Activated naive CD8-positive, alpha-beta T cell treated with anti-CD3 and anti-CD28 coated beads, Interleukin-2, amount 10 ng/mL, durations not matched to agents 7 days and 5 days (primary cell): ENCODE measurements around the gene PARD3. TPM values are rescaled to one million over a fixed set of nuclear protein-coding genes. Genes with fewer than 3 reads are reported as not detected.

Experiments
- ATAC-seq: fragments of 150-1000 bp; cut with Tn5 transposase; one replicate; pipeline ENCODE4 v1.10.0; 2021; ENCODE audit warnings: low read depth, moderate library complexity
- POLR2A ChIA-PET: fragments of 350-600 bp; sonication (Branson Sonifier 250); formaldehyde crosslinking; loops from one replicate; lab custom pipeline; 2021; ENCODE audit warnings: antibody characterized with exemption; lab: Charles Lee
- DNase-seq: peaks from one replicate; pipeline ENCODE4 v3.0.0; 2021
- H3K27ac Mint-ChIP-seq: one replicate; pipeline ENCODE4 v1.8.0; 2022; ENCODE audit warnings: mild to moderate bottlenecking, mixed read lengths
- H3K27me3 Mint-ChIP-seq: one replicate; pipeline ENCODE4 v1.8.0; 2022; ENCODE audit warnings: mild to moderate bottlenecking, moderate library complexity, mixed read lengths
- H3K36me3 Mint-ChIP-seq: one replicate; pipeline ENCODE4 v1.8.0; 2021; ENCODE audit warnings: mild to moderate bottlenecking, mixed read lengths
- H3K4me1 Mint-ChIP-seq: one replicate; pipeline ENCODE4 v1.8.0; 2021; ENCODE audit warnings: mixed read lengths
- H3K4me3 Mint-ChIP-seq: one replicate; pipeline ENCODE4 v1.8.0; 2022; ENCODE audit warnings: mild to moderate bottlenecking, moderate library complexity, mixed read lengths
- H3K9me3 Mint-ChIP-seq: one replicate; pipeline ENCODE4 v1.8.0; 2021; ENCODE audit warnings: mixed read lengths
- total RNA-seq, 2 experiments: library from RNA; stranded (reverse); gene quantifications; one replicate each; pipeline ENCODE4 v1.2.3, GENCODE V29; 2021

Gene PARD3
- total RNA-seq, 2 experiments from 2014 or later = 0.48 to 0.55 TPM

- no peaks in the 10 kb centered on the region for H3K36me3 Mint-ChIP-seq
- DNase-seq (no peak), ATAC-seq (no peak)
- H3K27me3 Mint-ChIP-seq = peaks cover 2% of the 10 kb centered on the region
- no peak overlapping the region for H3K4me3 Mint-ChIP-seq
- POLR2A ChIA-PET = no interaction called here
- H3K27ac Mint-ChIP-seq = no peak overlapping the region
- no peaks in the 10 kb centered on the region for H3K9me3 Mint-ChIP-seq
- no peaks in the 10 kb centered on the region for H3K4me1 Mint-ChIP-seq
These were observed 83.0 kb downstream of the PARD3 start for GRCh38 chr10:34731885-34732701.

GRCh38 chr10:34731213-34731612, 83.9 kb downstream of the PARD3 start:
- ATAC-seq (no peak), DNase-seq (no peak)
- no peaks in the 10 kb centered on the region for H3K9me3 Mint-ChIP-seq
- POLR2A ChIA-PET = no interaction called here
- no peaks in the 10 kb centered on the region for H3K4me1 Mint-ChIP-seq
- peaks cover 2% of the 10 kb centered on the region for H3K27me3 Mint-ChIP-seq
- no peak overlapping the region for H3K4me3 Mint-ChIP-seq
- H3K36me3 Mint-ChIP-seq = no peaks in the 10 kb centered on the region
- H3K27ac Mint-ChIP-seq = no peak overlapping the region

- H3K9me3 Mint-ChIP-seq = no peaks in the 10 kb centered on the region
- no peaks in the 10 kb centered on the region for H3K36me3 Mint-ChIP-seq
- no peak overlapping the region for H3K27ac Mint-ChIP-seq
- peaks cover 2% of the 10 kb centered on the region for H3K27me3 Mint-ChIP-seq
- POLR2A ChIA-PET = no interaction called here
- ATAC-seq = no peak
- H3K4me3 Mint-ChIP-seq = no peak overlapping the region
- no peaks in the 10 kb centered on the region for H3K4me1 Mint-ChIP-seq
- no peak for DNase-seq
These were observed 84.4 kb downstream of the PARD3 start for GRCh38 chr10:34730726-34731125.

- H3K9me3 Mint-ChIP-seq = no peaks in the 10 kb centered on the region
- no peak for DNase-seq
- POLR2A ChIA-PET = no interaction called here
- no peak overlapping the region for H3K27ac Mint-ChIP-seq
- no peak for ATAC-seq
- H3K4me1 Mint-ChIP-seq = no peaks in the 10 kb centered on the region
- H3K36me3 Mint-ChIP-seq = no peaks in the 10 kb centered on the region
- H3K27me3 Mint-ChIP-seq = peaks cover 2% of the 10 kb centered on the region
- H3K4me3 Mint-ChIP-seq = no peak overlapping the region
These were observed 85.5 kb downstream of the PARD3 start for GRCh38 chr10:34729619-34730018.

GRCh38 chr10:34728361-34728760, 86.7 kb downstream of the PARD3 start:
- Mint-ChIP-seq H3K36me3 (no peaks in the 10 kb centered on the region), H3K27me3 (peaks cover 7% of the 10 kb centered on the region), H3K9me3 (no peaks in the 10 kb centered on the region), H3K4me3 (no peak overlapping the region), H3K27ac (no peak overlapping the region), H3K4me1 (no peaks in the 10 kb centered on the region)
- ATAC-seq (no peak), DNase-seq (no peak)
- POLR2A ChIA-PET = no interaction called here

- Mint-ChIP-seq H3K9me3 (no peaks in the 10 kb centered on the region), H3K36me3 (no peaks in the 10 kb centered on the region), H3K27ac (no peak overlapping the region), H3K4me3 (no peak overlapping the region), H3K4me1 (no peaks in the 10 kb centered on the region), H3K27me3 (peaks cover 7% of the 10 kb centered on the region)
- DNase-seq (no peak), ATAC-seq (no peak)
- POLR2A ChIA-PET = no interaction called here
These were observed 87.5 kb downstream of the PARD3 start for GRCh38 chr10:34727595-34728033.

GRCh38 chr10:34726862-34727261, 88.2 kb downstream of the PARD3 start:
- H3K36me3 Mint-ChIP-seq = no peaks in the 10 kb centered on the region
- H3K27ac Mint-ChIP-seq = no peak overlapping the region
- no peak overlapping the region for H3K4me3 Mint-ChIP-seq
- H3K4me1 Mint-ChIP-seq = no peaks in the 10 kb centered on the region
- DNase-seq (no peak), ATAC-seq (no peak)
- no peaks in the 10 kb centered on the region for H3K9me3 Mint-ChIP-seq
- POLR2A ChIA-PET = no interaction called here
- H3K27me3 Mint-ChIP-seq = peaks cover 7% of the 10 kb centered on the region

GRCh38 chr10:34723750-34724149, 91.3 kb downstream of the PARD3 start:
- POLR2A ChIA-PET = no interaction called here
- H3K27ac Mint-ChIP-seq = no peak overlapping the region
- no peaks in the 10 kb centered on the region for H3K36me3 Mint-ChIP-seq
- no peak overlapping the region for H3K4me3 Mint-ChIP-seq
- no peaks in the 10 kb centered on the region for H3K4me1 Mint-ChIP-seq
- peaks cover 5% of the 10 kb centered on the region for H3K27me3 Mint-ChIP-seq
- ATAC-seq (no peak), DNase-seq (no peak)
- no peaks in the 10 kb centered on the region for H3K9me3 Mint-ChIP-seq

GRCh38 chr10:34722404-34722803, 92.7 kb downstream of the PARD3 start:
- POLR2A ChIA-PET = no interaction called here
- DNase-seq (no peak), ATAC-seq (no peak)
- Mint-ChIP-seq H3K9me3 (no peaks in the 10 kb centered on the region), H3K4me3 (no peak overlapping the region), H3K27me3 (peaks cover 7% of the 10 kb centered on the region), H3K27ac (no peak overlapping the region), H3K4me1 (no peaks in the 10 kb centered on the region), H3K36me3 (no peaks in the 10 kb centered on the region)

- POLR2A ChIA-PET = no interaction called here
- no peaks in the 10 kb centered on the region for H3K36me3 Mint-ChIP-seq
- peaks cover 7% of the 10 kb centered on the region for H3K27me3 Mint-ChIP-seq
- H3K4me3 Mint-ChIP-seq = no peak overlapping the region
- ATAC-seq (no peak), DNase-seq (no peak)
- H3K4me1 Mint-ChIP-seq = peaks cover 5% of the 10 kb centered on the region
- H3K9me3 Mint-ChIP-seq = no peaks in the 10 kb centered on the region
- no peak overlapping the region for H3K27ac Mint-ChIP-seq
These were observed 93.8 kb downstream of the PARD3 start for GRCh38 chr10:34721208-34721840.

GRCh38 chr10:34719746-34720145, 95.3 kb downstream of the PARD3 start:
- peaks cover 10% of the 10 kb centered on the region for H3K27me3 Mint-ChIP-seq
- H3K4me1 Mint-ChIP-seq = peaks cover 5% of the 10 kb centered on the region
- H3K4me3 Mint-ChIP-seq = no peak overlapping the region
- ATAC-seq (no peak), DNase-seq (no peak)
- no peaks in the 10 kb centered on the region for H3K9me3 Mint-ChIP-seq
- H3K27ac Mint-ChIP-seq = no peak overlapping the region
- no peaks in the 10 kb centered on the region for H3K36me3 Mint-ChIP-seq
- POLR2A ChIA-PET = no interaction called here

- ATAC-seq (no peak), DNase-seq (no peak)
- Mint-ChIP-seq H3K36me3 (no peaks in the 10 kb centered on the region), H3K4me1 (peaks cover 5% of the 10 kb centered on the region), H3K27me3 (peaks cover 10% of the 10 kb centered on the region), H3K27ac (no peak overlapping the region), H3K9me3 (no peaks in the 10 kb centered on the region), H3K4me3 (no peak overlapping the region)
- POLR2A ChIA-PET = no interaction called here
These were observed 95.8 kb downstream of the PARD3 start for GRCh38 chr10:34719328-34719727.

- peaks cover 5% of the 10 kb centered on the region for H3K4me1 Mint-ChIP-seq
- H3K27me3 Mint-ChIP-seq = peaks cover 5% of the 10 kb centered on the region
- H3K36me3 Mint-ChIP-seq = no peaks in the 10 kb centered on the region
- no peak for ATAC-seq
- DNase-seq = no peak
- no peaks in the 10 kb centered on the region for H3K9me3 Mint-ChIP-seq
- POLR2A ChIA-PET = interaction anchor here (0.5 kb wide), 1 partner anchor 242 kb away, joined by 4 read pairs; no protein-coding TSS in a partner anchor
- no peak overlapping the region for H3K27ac Mint-ChIP-seq
- H3K4me3 Mint-ChIP-seq = no peak overlapping the region
These were observed 97.7 kb downstream of the PARD3 start for GRCh38 chr10:34717429-34717828.

- H3K27me3 Mint-ChIP-seq = peaks cover 5% of the 10 kb centered on the region
- no peak overlapping the region for H3K4me3 Mint-ChIP-seq
- POLR2A ChIA-PET = interaction anchor here (0.5 kb wide), 1 partner anchor 243 kb away, joined by 4 read pairs; no protein-coding TSS in a partner anchor
- H3K9me3 Mint-ChIP-seq = no peaks in the 10 kb centered on the region
- ATAC-seq = no peak
- H3K27ac Mint-ChIP-seq = no peak overlapping the region
- H3K4me1 Mint-ChIP-seq = peaks cover 5% of the 10 kb centered on the region
- DNase-seq = no peak
- no peaks in the 10 kb centered on the region for H3K36me3 Mint-ChIP-seq
These were observed 98.1 kb downstream of the PARD3 start for GRCh38 chr10:34716958-34717357.
